ENCODE results near the gene CYB561A3.

- TF ChIP-seq CTCF (IDR thresholded peaks at IDR 0.05), result no peak
- TF ChIP-seq POLR2AphosphoS5 (IDR thresholded peaks at IDR 0.05; ENCODE audit: low read depth, low read length), result no peak; the same call in 1 of the 2 replicates
- TF ChIP-seq REST (IDR thresholded peaks at IDR 0.05; ENCODE audit: insufficient read depth in 1 of 2, low read depth in 2 of 2, low read length in 1 of 2), result no peak
- no peak for TF ChIP-seq TCF7L2 (IDR thresholded peaks at IDR 0.05; ENCODE audit: low read depth, low read length)
These were observed 15.5 kb downstream of the CYB561A3 start for GRCh38 chr11:61345954-61346843.
